HCT116 (cell line): ENCODE measurements around the gene TMEM187. TPM values are rescaled to one million over a fixed set of nuclear protein-coding genes. Genes with fewer than 3 reads are reported as not detected.

Source experiments
- ATAC-seq: fragments of 200-7000 bp; cut with Tn5 transposase; 2 replicates; pipeline ENCODE4 v1.9.1; 2020; ENCODE audit warnings: mild to moderate bottlenecking, moderate library complexity
- BruUV-seq: library from RNA; stranded (reverse); fragments of 400-500 nt; replicated peaks from 2 replicates; lab custom pipeline; 2021; lab: Mats Ljungman, UMichigan
- CTCF ChIA-PET: fragments of 300-600 bp; sonication (Branson Sonifier 250); formaldehyde crosslinking; loops from one replicate; lab custom pipeline; 2021; ENCODE audit warnings: antibody characterized with exemption; lab: Charles Lee
- POLR2A ChIA-PET: fragments of 300-600, 350-600 bp; sonication (Branson Sonifier 250); formaldehyde crosslinking; loops from one replicate; lab custom pipeline; 2021; ENCODE audit warnings: antibody characterized with exemption; lab: Charles Lee
- RAD21 ChIA-PET, 2 experiments: fragments of 300-600 bp; sonication (Branson Sonifier 250); formaldehyde crosslinking; loops; one replicate each; lab custom pipeline; 2023; ENCODE audit warnings: low total read pairs in 2 of 2; ENCODE audit not compliant: uncharacterized antibody in 2 of 2, unreplicated experiment in 2 of 2, low non-redundant PET in 1 of 2; lab: Charles Lee
- DNase-seq: peaks from one replicate; pipeline ENCODE4 v3.0.0-alpha.2; 2010; ENCODE audit warnings: low read depth, low spot score
- H2AFZ ChIP-seq: fragments of 200-600 bp; shearing (Covaris generic), sonication (generic); 2 replicates; pipeline ENCODE4 v1.6.1; 2017; ENCODE audit warnings: low read depth, mixed run types, mixed read lengths, antibody characterized with exemption, low read length; ENCODE audit not compliant: poor library complexity, severe bottlenecking
- H3K27ac ChIP-seq: 2 replicates; pipeline ENCODE4 v1.5.1; 2012; ENCODE audit warnings: low read depth, low read length
- H3K27me3 ChIP-seq: fragments of 200-600 bp; sonication (generic); 2 replicates; pipeline ENCODE4 v1.6.1; 2016; ENCODE audit warnings: mixed run types, low read length, mixed read lengths; ENCODE audit not compliant: insufficient read depth
- H3K36me3 ChIP-seq, 2 experiments: fragments of 200-500 bp in 1 of 2; fragments of 200-600 bp in 1 of 2; sonication (Bioruptor generic) in 1 of 2; sonication (generic) in 1 of 2; 2 replicates each; pipeline versions ENCODE4 v1.5.1 to v1.6.1; 2014 to 2016; ENCODE audit warnings: low read length in 2 of 2, inconsistent platforms in 1 of 2, mixed read lengths in 1 of 2, mixed run types in 1 of 2; ENCODE audit not compliant: insufficient read depth in 2 of 2, control insufficient read depth in 1 of 2
- H3K4me1 ChIP-seq, 2 experiments: fragments of 200-600 bp in 1 of 2; sonication (generic) in 1 of 2; 2 replicates each; pipeline versions ENCODE4 v1.5.1 to v1.6.1; 2012 to 2017; ENCODE audit warnings: low read length in 2 of 2, inconsistent platforms in 1 of 2, mild to moderate bottlenecking in 1 of 2, mixed read lengths in 1 of 2, mixed run types in 1 of 2, moderate library complexity in 1 of 2; ENCODE audit not compliant: insufficient read depth in 2 of 2, control insufficient read depth in 1 of 2
- H3K4me2 ChIP-seq: fragments of 200-600 bp; sonication (generic); 2 replicates; pipeline ENCODE4 v1.6.1; 2017; ENCODE audit warnings: mixed run types, low read length, mixed read lengths
- H3K4me3 ChIP-seq, 2 experiments: fragments of 200-600 bp in 1 of 2; sonication (generic) in 1 of 2; replicated peaks in 1 of 2; 2 replicates each; pipeline ENCODE4 v1.5.1; 2011 to 2016; ENCODE audit warnings: low read length in 2 of 2, control low read depth in 1 of 2, low read depth in 1 of 2, mild to moderate bottlenecking in 1 of 2, mixed read lengths in 1 of 2, mixed run types in 1 of 2
- H3K79me2 ChIP-seq: fragments of 200-600 bp; sonication (generic); 2 replicates; pipeline ENCODE4 v1.6.1; 2017; ENCODE audit warnings: mild to moderate bottlenecking, mixed run types, low read length, moderate library complexity, mixed read lengths; ENCODE audit not compliant: insufficient read depth
- H3K9ac ChIP-seq: fragments of 200-600 bp; sonication (generic); 2 replicates; pipeline ENCODE4 v1.6.1; 2016; ENCODE audit warnings: low read length, mixed read lengths
- H3K9me2 ChIP-seq: fragments of 200-600 bp; sonication (generic), shearing (Covaris generic); 2 replicates; pipeline ENCODE4 v1.6.1; 2017; ENCODE audit warnings: mixed run types, mild to moderate bottlenecking, moderate library complexity; ENCODE audit not compliant: insufficient read depth
- H3K9me3 ChIP-seq, 2 experiments: fragments of 200-500 bp in 1 of 2; fragments of 200-600 bp in 1 of 2; sonication (Bioruptor generic) in 1 of 2; sonication (generic) in 1 of 2; 2 replicates each; pipeline ENCODE4 v1.6.1; 2014 to 2017; ENCODE audit warnings: low read length in 2 of 2, mixed read lengths in 2 of 2, inconsistent platforms in 1 of 2, low read depth in 1 of 2, mild to moderate bottlenecking in 1 of 2, mixed run types in 1 of 2, moderate library complexity in 1 of 2; ENCODE audit not compliant: control insufficient read depth in 1 of 2, insufficient read depth in 1 of 2
- H4K20me1 ChIP-seq: fragments of 200-600 bp; sonication (generic), shearing (Covaris generic); 2 replicates; pipeline ENCODE4 v1.6.1; 2017; ENCODE audit warnings: mixed run types, mild to moderate bottlenecking, moderate library complexity; ENCODE audit not compliant: insufficient read depth
- ATF3 ChIP-seq: IDR thresholded peaks from 2 replicates; pipeline ENCODE4 v1.6.1; 2012
- EGR1 ChIP-seq: IDR thresholded peaks from 2 replicates; pipeline ENCODE4 v1.6.1; 2012; ENCODE audit warnings: low read depth
- SIN3A ChIP-seq: IDR thresholded peaks from 2 replicates; pipeline ENCODE4 v1.6.1; 2012; ENCODE audit warnings: low read depth
- SRF ChIP-seq: IDR thresholded peaks from 2 replicates; pipeline ENCODE4 v1.6.1; 2012; ENCODE audit warnings: low read depth
- YY1 ChIP-seq: IDR thresholded peaks from 2 replicates; pipeline ENCODE4 v1.6.1; 2011; ENCODE audit warnings: low read length, low read depth, moderate library complexity, mild to moderate bottlenecking; ENCODE audit not compliant: insufficient replicate concordance; ENCODE audit errors: extremely low read depth
- ZNF274 ChIP-seq: fragments of 200-500 bp; sonication (Bioruptor generic); IDR thresholded peaks from 2 replicates; pipeline ENCODE4 v1.6.1; 2014; ENCODE audit warnings: mild to moderate bottlenecking, low read depth, low read length, inconsistent platforms
- intact Hi-C: fragments of 100-400 bp; cut with micrococcal nuclease; formaldehyde crosslinking; loops from 2 replicates; pipeline ENCODE4 v1.10.0; 2022
- total RNA-seq: library from RNA; stranded (reverse); gene quantifications from one replicate; pipeline ENCODE4 v1.2.1, GENCODE V29; 2021; ENCODE audit not compliant: unreplicated experiment
- TF ChIP-seq, protein P1 (sequence below): IDR thresholded peaks from 2 replicates; pipeline ENCODE4 v1.6.1; 2012

TMEM187 gene
- total RNA-seq, 1 experiment from 2014 or later = 12.6 TPM

GRCh38 chrX:153926858-153927671, 45.5 kb upstream of the TMEM187 start (continued):
- TF ChIP-seq, protein P1, sequence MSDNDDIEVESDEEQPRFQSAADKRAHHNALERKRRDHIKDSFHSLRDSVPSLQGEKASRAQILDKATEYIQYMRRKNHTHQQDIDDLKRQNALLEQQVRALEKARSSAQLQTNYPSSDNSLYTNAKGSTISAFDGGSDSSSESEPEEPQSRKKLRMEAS = no peak

DNA sequence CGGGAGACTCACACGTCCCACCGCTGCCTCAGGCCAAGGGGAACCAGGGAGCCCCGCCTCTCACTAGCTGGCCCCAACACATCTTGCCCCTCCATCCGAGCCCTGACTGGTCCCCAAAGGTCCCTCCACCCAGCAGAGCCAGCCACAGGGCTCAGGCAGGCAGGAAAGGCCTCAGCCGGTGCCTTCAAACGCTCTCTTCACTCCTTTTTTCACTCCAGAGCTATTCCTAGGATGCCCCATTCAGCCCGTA, 45.0 kb upstream of the TMEM187 start:
- peaks cover 36% of the 10 kb centered on the region; the same call in 1 of the 2 replicates for H3K79me2 ChIP-seq
- peaks cover 22 to 43% of the 10 kb centered on the region in 2 experiments for H3K4me1 ChIP-seq
- H3K4me2 ChIP-seq = peak overlapping the region; percentile 87
- ATAC-seq = no peak
- CTCF ChIA-PET = interaction anchor here (2.5 kb wide), 1 partner anchor 20 kb away, joined by 14 read pairs; no protein-coding TSS in a partner anchor
- H3K4me3 ChIP-seq = peak overlapping the region; percentile 69 to 71
- no peak overlapping the region for H2AFZ ChIP-seq
- H4K20me1 ChIP-seq = no peaks in the 10 kb centered on the region
- DNase-seq = no peak
- H3K27me3 ChIP-seq = no peaks in the 10 kb centered on the region
- H3K9ac ChIP-seq = peak overlapping the region; percentile 80
- intact Hi-C loops = no loop called here
- RAD21 ChIA-PET = no interaction called here
- peak overlapping the region; percentile 99 for H3K27ac ChIP-seq
- no peaks in the 10 kb centered on the region for H3K9me2 ChIP-seq
- BruUV-seq = no TSS peak
- POLR2A ChIA-PET = interaction anchor here (2.3 kb wide), 1 partner anchor 43 kb away, joined by 10 read pairs; the partner anchor contains the start of gene HCFC1
- H3K36me3 ChIP-seq = peaks cover 0 to 5% of the 10 kb centered on the region in 2 experiments; a peak in 2 of 4 replicates
- TF ChIP-seq EGR1 (no peak), YY1 (no peak), ATF3 (no peak), SIN3A (no peak), ZNF274 (no peak), SRF (no peak)
- TF ChIP-seq, protein P1 = no peak
- no peaks in the 10 kb centered on the region for H3K9me3 ChIP-seq
